ENCODE measurements around the gene ARHGAP15.

Gene ARHGAP15

DNA sequence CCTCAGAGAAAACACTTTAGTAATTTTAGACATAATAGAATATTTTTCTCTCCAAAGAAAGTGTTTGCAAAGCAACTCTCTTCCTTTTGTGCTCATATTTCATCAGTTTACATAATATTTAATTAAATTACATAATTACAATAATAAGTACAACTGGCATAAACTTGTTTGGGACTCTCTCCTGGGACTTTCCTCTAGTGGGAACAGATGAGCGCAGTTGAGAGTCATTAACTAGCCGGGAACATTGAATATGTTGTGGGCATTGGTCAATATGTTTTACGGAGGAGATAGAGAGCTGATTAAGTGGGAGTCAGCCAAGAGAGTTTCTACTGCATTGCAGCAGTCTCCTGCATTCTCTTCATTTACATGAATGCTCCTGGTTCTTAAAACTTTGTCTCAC, 607.7 kb downstream of the ARHGAP15 start:
- no peak for DNase-seq

DNA sequence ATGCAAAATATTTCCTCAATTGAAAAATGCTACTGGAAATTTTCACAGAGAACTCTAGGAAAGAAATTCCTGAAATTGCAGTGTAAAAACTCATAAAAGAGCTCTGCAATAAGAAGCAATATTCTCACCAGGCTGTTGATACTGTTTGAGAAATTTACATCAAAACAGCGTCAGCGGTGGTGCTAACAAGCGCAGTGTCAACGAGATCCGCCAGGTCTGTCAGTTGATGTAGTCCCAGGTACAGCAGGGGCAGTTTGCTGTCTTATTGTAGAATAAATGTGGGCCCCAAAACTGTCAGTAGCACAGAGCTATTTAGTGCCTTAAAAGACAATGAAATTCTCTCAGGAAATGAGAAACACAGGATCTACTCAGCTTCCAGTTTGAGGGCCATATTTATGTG, 611.2 kb downstream of the ARHGAP15 start:
- DNase-seq, result no peak

- no peak for DNase-seq
Observed at GRCh38 chr2:143741205-143741604, 612.0 kb downstream of the ARHGAP15 start.

GRCh38 chr2:143742581-143742980, 613.4 kb downstream of the ARHGAP15 start:
- DNase-seq, result no peak

DNA sequence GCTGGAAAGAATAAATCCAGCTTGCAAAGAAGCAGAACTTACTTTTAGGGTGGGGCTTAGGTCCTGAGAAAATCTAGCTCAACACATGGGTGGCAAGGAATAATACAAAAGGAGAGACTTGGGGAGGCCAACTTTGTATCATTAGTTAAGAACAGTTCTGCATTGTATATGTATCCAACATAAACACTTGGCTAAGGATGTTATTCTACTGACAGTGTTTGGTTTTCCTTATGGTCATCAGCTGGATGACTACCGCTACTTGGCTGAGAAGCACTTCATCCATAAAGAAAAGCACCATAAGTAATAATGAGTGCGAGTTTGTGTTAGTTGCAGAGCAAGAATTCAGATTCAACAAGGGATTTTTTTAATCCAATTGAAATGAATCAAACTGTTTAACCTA, 614.9 kb downstream of the ARHGAP15 start:
- no peak for DNase-seq

GRCh38 chr2:143745060-143745459, 615.8 kb downstream of the ARHGAP15 start:
- DNase-seq, result no peak

- no peak for DNase-seq
Observed at GRCh38 chr2:143754742-143755141, 625.5 kb downstream of the ARHGAP15 start.

DNA sequence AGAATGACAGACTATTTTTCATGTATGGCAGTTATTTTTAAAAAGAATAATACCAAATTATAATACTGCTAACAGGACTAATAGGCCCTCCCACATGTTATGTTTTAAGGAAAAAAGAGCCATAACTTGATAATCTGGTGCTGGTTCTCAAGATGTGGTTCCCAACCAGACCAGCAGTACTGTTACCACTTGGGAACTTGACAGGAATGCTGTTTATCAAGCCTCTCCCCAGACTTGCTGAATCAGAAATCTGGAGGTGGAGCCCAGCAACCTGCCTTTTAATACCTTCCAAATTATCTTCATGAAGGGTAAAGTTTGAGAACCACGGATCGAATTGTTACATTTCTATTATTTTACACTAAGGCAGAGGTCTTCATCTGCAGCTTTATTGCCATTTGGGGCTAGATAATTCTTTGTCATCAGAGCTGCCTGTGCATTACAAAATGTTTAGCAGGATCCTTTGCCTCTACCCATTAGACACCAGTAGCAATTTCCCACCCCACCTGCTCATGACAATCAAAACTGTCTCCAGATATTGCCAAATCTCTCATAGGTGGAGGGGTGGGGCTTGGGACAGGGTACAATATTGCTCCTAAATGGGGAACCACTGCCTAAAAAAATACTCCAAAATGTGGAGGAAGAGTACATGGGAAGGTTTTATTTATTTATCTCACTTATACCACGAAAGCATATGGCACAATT, 629.6 kb downstream of the ARHGAP15 start:
- DNase-seq, result no peak

GRCh38 chr2:143759455-143759854, 630.2 kb downstream of the ARHGAP15 start:
- no peak for DNase-seq

DNA sequence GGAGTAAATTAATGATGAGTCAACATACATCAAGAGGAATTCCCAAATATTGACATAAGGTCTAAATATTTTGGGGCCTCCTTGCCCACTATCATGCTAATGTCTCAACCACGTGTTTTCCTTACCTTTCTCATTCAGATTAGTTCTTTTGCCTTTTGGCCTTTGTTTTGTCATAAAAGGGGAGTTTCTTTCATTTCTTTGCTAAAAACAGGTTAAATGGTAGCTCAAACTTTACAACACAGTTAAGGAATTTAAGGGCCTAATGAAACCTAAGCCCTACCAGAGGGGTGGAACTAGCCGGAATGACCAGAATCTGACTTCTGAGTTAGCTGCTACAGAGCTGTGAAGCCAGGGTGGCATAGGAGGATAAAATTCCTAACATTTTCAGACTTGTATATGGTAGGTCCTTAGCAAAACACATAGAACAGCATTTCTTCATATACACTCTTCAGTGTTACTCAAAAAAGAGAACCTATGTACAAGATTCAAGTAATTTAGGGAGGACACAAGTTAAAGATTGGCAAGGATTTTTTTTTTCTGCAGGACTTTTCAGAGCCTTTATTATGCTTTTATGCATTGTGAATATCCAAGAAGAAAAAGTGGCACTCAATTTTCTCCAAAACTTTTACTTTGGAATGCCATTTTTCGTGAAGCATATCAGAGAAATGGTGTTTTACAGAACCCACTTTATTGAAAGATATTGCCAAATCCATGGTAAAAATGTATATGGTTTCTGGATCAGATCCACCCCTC, 633.1 kb downstream of the ARHGAP15 start:
- DNase-seq, result no peak

- DNase-seq, result no peak
Observed at GRCh38 chr2:143764261-143764660, 635.0 kb downstream of the ARHGAP15 start.

DNA sequence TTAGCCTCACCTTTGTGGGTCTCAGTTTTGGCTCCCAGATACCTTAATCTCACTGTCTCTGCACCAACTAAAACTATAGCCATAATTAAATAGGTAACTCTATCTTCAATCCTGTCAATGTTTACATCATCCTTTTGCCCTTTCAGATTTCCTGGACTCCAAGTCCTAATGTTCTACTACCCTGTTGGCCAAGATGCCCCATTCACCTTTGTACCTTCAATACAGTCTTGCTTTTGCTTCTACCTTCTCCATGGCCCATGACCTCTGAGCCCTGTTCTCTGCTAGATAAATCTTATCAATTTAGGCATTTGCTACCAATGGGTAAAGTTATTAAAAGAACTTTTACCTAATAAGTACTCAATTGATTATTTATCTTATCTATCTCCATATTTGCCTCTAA, 635.5 kb downstream of the ARHGAP15 start:
- no peak for DNase-seq

DNA sequence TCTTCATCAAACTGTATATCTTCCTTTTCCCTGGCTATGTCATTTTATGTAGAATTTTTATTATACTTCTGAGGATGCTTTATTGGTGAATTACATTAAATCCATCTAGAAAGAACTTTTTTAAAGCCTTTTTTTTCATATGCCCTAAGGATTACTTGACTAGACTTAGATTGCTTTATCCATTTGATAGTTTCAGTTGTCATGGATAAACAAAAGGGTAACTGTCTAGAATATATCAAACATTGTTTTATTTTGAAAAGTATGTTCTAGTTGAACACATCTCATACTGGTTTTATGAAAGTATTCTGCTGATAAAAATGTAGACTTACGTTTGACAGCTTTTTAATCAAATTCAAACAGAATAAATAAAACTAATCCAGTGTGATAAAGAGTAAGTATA, 639.8 kb downstream of the ARHGAP15 start:
- DNase-seq, result no peak

DNA sequence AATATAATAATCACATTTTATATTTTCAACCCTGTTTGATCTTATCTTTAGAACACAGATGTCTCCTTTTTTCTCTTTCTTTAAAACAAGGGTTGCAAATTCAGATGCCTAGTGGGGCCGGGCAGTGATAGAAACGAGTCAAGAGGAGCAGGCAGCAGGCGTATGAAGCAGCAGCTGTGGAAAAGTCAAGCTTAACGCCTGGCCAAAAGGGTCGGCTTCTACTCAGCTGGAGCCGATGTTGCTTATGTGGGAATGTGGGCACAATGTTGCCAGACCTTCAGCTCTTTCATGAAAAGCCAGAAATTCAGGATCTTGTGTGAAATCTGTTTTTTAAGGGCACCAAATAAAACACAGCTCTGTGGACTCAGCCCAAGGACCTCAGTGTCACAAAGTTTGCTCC, 642.7 kb downstream of the ARHGAP15 start:
- no peak for DNase-seq

DNA sequence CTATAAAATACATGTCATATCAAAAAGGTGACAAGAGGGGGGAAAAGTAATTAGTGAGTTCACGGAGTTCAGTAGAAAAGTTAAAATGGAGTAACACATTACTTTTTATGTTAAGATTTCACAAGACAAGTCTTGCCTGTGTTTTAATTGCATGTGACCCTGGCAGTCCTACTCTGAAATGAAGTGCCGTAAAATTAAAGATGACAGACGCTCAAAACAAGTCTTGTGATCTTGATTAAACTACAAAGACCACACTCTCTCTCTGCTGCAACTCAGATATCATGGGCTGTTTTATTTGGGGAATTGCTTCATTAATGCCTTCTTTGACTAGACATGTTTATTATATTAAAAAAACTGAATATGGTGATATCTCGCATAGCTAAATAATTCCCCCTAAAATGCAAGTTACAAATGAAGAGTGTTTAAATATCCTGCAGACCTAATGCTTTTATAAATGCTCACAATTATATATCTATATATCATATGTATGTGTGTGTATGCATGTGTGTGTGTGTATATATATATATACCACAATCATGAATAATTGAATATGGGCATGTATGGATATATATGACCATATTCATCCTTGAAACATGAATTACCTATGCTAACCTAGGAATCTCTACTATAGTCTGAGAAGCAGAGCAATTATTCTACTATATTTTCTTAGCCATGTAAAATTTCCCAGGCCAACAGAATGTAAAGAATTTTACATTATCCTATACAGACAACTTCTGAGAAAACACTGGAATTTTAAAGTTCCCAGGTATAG, 647.5 kb downstream of the ARHGAP15 start:
- no peak for DNase-seq

- no peak for DNase-seq
Observed at GRCh38 chr2:143779021-143779420, 649.8 kb downstream of the ARHGAP15 start.

GRCh38 chr2:143786026-143786765, 657.0 kb downstream of the ARHGAP15 start:
- DNase-seq, result no peak

DNA sequence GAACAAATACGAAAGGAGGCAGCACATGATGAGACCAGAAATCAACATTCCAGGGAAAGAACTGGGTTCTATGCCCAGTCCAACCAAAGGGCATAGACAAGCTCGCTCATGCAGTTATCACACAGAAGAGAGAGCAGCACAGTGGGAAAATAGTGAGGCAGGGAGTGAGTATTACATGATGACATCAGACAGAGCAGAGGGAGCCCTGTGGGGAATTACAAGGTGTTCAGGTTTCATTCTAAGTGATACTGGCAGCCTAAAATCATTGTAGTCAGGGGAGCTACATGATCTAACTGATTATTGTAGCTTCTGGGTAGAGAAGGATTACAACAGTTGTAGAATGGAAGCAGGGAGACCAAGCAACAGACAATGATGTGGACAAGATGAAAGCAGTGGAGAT, 658.5 kb downstream of the ARHGAP15 start:
- DNase-seq, result no peak

DNA sequence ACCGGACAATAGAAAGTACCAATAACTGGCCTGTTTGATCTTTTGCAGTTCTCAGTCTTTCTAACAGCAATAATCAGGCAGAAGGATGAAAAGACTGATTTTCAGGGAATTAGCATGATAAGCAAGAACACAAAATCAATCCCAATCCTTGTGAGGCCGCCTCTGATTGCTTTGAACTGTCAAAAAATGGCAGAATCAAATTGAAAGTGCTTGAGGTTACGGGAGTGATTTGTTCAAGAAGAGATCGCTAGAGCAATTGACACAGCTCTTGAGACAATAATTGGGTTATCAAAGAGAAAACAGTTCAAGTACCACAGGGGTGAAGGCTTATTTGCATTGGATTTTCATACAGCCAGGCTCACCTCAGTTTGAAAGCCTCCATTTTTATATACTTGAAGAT, 663.4 kb downstream of the ARHGAP15 start:
- no peak for DNase-seq

DNA sequence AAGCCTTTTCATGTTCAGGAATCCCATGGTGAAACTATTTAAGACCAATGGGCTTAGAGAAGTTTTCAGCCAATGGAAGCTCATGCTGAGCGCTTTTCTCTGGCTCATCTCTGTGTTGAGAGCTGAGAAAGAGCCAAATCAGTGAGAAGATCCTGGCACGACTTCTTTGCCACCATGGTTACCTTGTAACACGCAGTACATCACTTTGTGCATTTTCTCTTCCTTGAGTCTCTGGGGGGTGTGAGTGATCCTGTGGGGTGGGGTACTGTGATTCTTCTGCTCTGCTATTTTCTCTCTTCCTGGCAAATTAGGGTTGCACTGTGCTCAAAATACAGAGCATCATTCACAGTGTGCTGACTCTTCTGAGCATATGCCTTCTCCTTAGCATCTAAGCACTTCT, 664.2 kb downstream of the ARHGAP15 start:
- no peak for DNase-seq

DNA sequence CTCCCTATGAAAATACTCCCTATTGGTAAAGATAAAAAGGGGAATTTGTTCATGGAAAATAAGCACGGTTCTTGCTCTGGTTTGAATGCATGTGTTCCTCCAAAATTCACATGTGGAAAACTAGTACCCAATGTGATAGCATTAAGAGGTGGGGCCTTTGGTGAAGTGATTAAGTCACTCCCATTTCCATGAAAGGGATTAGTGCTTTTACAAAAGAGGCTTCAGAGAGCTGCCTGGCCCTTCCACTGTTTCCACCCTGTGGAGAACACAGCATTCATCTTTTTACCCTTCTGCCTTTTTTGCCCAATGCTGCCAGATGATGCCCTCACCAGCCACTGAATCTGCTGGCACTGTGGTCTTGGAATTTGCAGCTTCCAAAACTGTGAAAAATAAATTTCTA, 666.8 kb downstream of the ARHGAP15 start:
- no peak for DNase-seq

DNA sequence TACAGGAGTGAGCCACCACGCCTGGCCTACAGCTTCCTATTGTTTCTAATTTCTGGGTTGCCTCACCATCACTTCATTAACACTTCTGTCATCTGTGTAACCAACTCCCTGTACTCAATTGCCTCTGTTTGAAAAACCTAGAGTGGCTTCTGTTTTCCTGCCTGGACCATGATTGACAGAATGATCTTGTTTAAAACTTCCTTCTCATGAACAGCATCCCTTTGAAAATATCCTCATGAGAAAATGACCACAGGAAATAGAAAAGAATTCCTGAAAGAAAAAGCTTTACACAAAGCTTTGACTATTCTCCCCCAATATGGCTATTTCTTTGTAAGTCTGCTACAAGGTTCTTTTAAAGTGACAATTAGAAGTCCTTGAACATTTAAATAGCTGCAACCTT, 672.3 kb downstream of the ARHGAP15 start:
- DNase-seq, result no peak

GRCh38 chr2:143802242-143802641, 673.0 kb downstream of the ARHGAP15 start:
- no peak for DNase-seq
